ENCODE results near the gene CASKIN2. TPM values are rescaled to one million over a fixed set of nuclear protein-coding genes. Genes with fewer than 3 reads are reported as not detected.

CASKIN2 gene
- total and polyA plus RNA-seq, 10 of the 15 experiments (the other 5 are each of a cell fraction or from before 2014, with no cell fraction given), result 0.02 to 2.7 (median 0.44) TPM; not detected in 1

- intact Hi-C loops (cut with micrococcal nuclease; ENCODE audit: unreplicated experiment), result no loop called here
- WGBS (ENCODE audit: insufficient coverage, insufficient replicate concordance, low lambda C conversion rate, missing lambda C conversion rate), result 69% methylated on average over 19 of the region's 19 CpGs
- TF ChIP-seq BRCA1 (IDR thresholded peaks at IDR 0.05; ENCODE audit: low read depth, low read length), result no peak
- TF ChIP-seq ZNF207 (IDR thresholded peaks at IDR 0.05; ENCODE audit: borderline replicate concordance), result no peak
- TF ChIP-seq CHD4 (IDR thresholded peaks at IDR 0.05), result no peak
- no peak for TF ChIP-seq MEF2B (IDR thresholded peaks at IDR 0.05; ENCODE audit: partially characterized antibody, poor library complexity, severe bottlenecking)
- TF ChIP-seq ATF2 (IDR thresholded peaks at IDR 0.05; ENCODE audit: low read length), result no peak
- TF ChIP-seq ZBTB40 (IDR thresholded peaks at IDR 0.05; ENCODE audit: borderline replicate concordance), result no peak
- no peak for TF ChIP-seq NFYB (IDR thresholded peaks at IDR 0.05; ENCODE audit: insufficient read depth, low read depth, low read length)
- no peak for TF ChIP-seq RELA (IDR thresholded peaks at IDR 0.05; ENCODE audit: borderline replicate concordance, partially characterized antibody)
- TF ChIP-seq POLR2AphosphoS5 (IDR thresholded peaks at IDR 0.05; ENCODE audit: low read length), result no peak
- no peak for TF ChIP-seq BACH1 (IDR thresholded peaks at IDR 0.05; ENCODE audit: borderline replicate concordance)
- no peak for TF ChIP-seq ATF3 (IDR thresholded peaks at IDR 0.05; ENCODE audit: borderline replicate concordance, extremely low read depth, low read depth, low read length)
- TF ChIP-seq RAD21 (IDR thresholded peaks at IDR 0.05; ENCODE audit: insufficient read depth, low read depth, low read length), result no peak
- in situ Hi-C loops (cut with MboI), result no loop called here
- H3K4me3 ChIP-seq, result no peak overlapping the region
- no peak overlapping the region for H3K9ac ChIP-seq (ENCODE audit: control insufficient read depth, insufficient read depth, low read length)
- H3K79me2 ChIP-seq (ENCODE audit: control insufficient read depth, insufficient read depth, low read length), result no peaks in the 10 kb centered on the region
- peaks cover 13% of the 10 kb centered on the region for H3K4me1 ChIP-seq (ENCODE audit: control insufficient read depth, insufficient read depth, low read length)
- H3K9me3 ChIP-seq (replicated peaks; ENCODE audit: control insufficient read depth, insufficient read depth, low read length), result no peaks in the 10 kb centered on the region
- ChIA-PET POLR2A (no interaction called here), CTCF (no interaction called here), RAD21 (ENCODE audit: unreplicated experiment) (no interaction called here), SMC1A (ENCODE audit: uncharacterized antibody, unreplicated experiment) (no interaction called here)
- FAIRE-seq, result no peak
- ATAC-seq, result no peak
- H4K20me1 ChIP-seq (ENCODE audit: control insufficient read depth, insufficient read depth), result no peaks in the 10 kb centered on the region
- no peak overlapping the region for H3K4me2 ChIP-seq (ENCODE audit: control insufficient read depth, insufficient read depth)
- H3K27me3 ChIP-seq (replicated peaks in 1 of 2; ENCODE audit: control insufficient read depth in 2 of 2, insufficient read depth in 2 of 2, low read length in 1 of 2), result no peaks in the 10 kb centered on the region
- peaks cover 7 to 11% of the 10 kb centered on the region in 2 experiments; a peak in 3 of 4 replicates for H3K36me3 ChIP-seq (ENCODE audit: control insufficient read depth in 2 of 2, insufficient read depth in 2 of 2, low read length in 1 of 2)
- no peak for DNase-seq (ENCODE audit: low read depth, low spot score)
- H3K27ac ChIP-seq (ENCODE audit: control insufficient read depth, insufficient read depth), result no peak overlapping the region
- no TSS peak for BruUV-seq (replicated peaks)
- no peak overlapping the region for H2AFZ ChIP-seq (ENCODE audit: control insufficient read depth, low read depth, low read length)
Observed at GRCh38 chr17:75490953-75491649, 24.2 kb downstream of the CASKIN2 start.

Measured in GM12878 (cell line).